Cardiac muscle cell (in vitro differentiated cells and primary cell): ENCODE measurements around the gene ATP8A1. TPM values are rescaled to one million over a fixed set of nuclear protein-coding genes. Genes with fewer than 3 reads are reported as not detected.

Source experiments
- DNase-seq, 2 donors: peaks; one replicate each; pipeline versions ENCODE4 v3.0.0 to v3.0.0-alpha.2; 2010 to 2017; ENCODE audit warnings: low read depth in 1 of 2, low spot score in 1 of 2
- H3K27ac ChIP-seq: fragments of 200-600 bp; sonication (generic); 2 replicates; pipeline ENCODE4 v1.5.1; 2016
- H3K27me3 ChIP-seq: fragments of 200-600 bp; sonication (generic); 2 replicates; pipeline ENCODE4 v1.6.0; 2016; ENCODE audit warnings: control low read depth
- H3K36me3 ChIP-seq: fragments of 200-600 bp; sonication (generic); 2 replicates; pipeline ENCODE4 v1.5.1; 2016; ENCODE audit warnings: control low read depth
- H3K4me1 ChIP-seq: fragments of 200-600 bp; sonication (generic); 2 replicates; pipeline ENCODE4 v1.8.1; 2017; ENCODE audit warnings: low read depth, mild to moderate bottlenecking, mixed run types
- H3K4me3 ChIP-seq: fragments of 200-600 bp; sonication (generic); 2 replicates; pipeline ENCODE4 v1.5.1; 2016; ENCODE audit warnings: mild to moderate bottlenecking
- H3K9me3 ChIP-seq: fragments of 200-600 bp; sonication (generic); 2 replicates; pipeline ENCODE4 v1.5.1; 2017; ENCODE audit warnings: low read depth, mild to moderate bottlenecking, control low read depth
- CTCF ChIP-seq: IDR thresholded peaks from 2 replicates; pipeline ENCODE4 v1.5.1; 2012; ENCODE audit warnings: low read depth, mild to moderate bottlenecking, low read length
- polyA plus RNA-seq: library from polyadenylated mRNA; unstranded; fragments of >200 nt; fragmentation: Nextera tagmentation; extraction: Ambion mirVana; gene quantifications from 2 replicates; pipeline ENCODE4 v1.2.1, GENCODE V29; 2016
- total RNA-seq: library from RNA; depleted of rRNA; stranded (reverse); fragments of >200 nt; gene quantifications from 2 replicates; pipeline ENCODE4 v1.2.3, GENCODE V29; 2016

The ATP8A1 gene
- total and polyA plus RNA-seq, 2 experiments from 2014 or later: 5.0 to 22.7 TPM

DNA sequence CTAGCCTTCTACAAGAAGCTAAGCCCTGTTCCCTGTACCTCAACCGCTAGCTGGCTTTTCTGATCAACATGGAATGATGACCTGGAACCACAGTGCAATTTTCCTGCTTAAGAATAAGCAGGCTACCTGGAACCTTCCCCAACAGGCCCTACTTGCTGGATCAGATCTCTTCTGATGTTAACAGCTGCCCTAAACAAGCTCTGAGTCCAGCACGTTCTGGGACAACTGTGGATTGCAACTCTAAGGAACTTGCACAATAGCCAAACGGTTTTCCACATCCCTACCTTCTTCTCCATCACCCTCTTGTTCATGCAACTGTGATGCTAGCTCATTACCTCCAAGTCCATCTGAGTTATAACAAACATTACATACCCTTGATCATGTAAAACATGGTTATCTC lies 19.8 kb downstream of the ATP8A1 start:
- no peak for DNase-seq
- peaks cover 4% of the 10 kb centered on the region for H3K4me1 ChIP-seq
- no peaks in the 10 kb centered on the region for H3K36me3 ChIP-seq
- H3K27ac ChIP-seq: no peak overlapping the region
- TF ChIP-seq CTCF: no peak
- H3K27me3 ChIP-seq: no peaks in the 10 kb centered on the region
- H3K4me3 ChIP-seq: no peak overlapping the region
- no peaks in the 10 kb centered on the region for H3K9me3 ChIP-seq

DNA sequence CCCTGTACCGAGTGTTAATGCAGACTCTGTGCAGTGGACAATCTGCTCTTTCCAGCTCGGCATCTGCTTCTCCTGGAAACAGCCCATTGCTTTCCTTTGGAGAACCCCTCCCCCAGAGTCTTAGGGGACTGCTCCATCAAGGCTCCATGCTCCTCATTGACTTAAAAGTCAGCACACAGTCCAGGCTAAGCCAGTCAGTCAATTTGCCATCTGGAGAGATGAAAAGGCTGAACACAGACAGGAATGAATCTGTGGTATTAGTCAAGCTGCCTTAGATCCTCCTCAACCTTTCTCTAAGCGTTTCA lies 20.3 kb downstream of the ATP8A1 start:
- TF ChIP-seq CTCF: no peak
- Histone ChIP-seq H3K9me3 (no peaks in the 10 kb centered on the region), H3K27ac (no peak overlapping the region), H3K4me1 (peaks cover 4% of the 10 kb centered on the region), H3K27me3 (no peaks in the 10 kb centered on the region), H3K36me3 (no peaks in the 10 kb centered on the region), H3K4me3 (no peak overlapping the region)
- no peak for DNase-seq

DNA sequence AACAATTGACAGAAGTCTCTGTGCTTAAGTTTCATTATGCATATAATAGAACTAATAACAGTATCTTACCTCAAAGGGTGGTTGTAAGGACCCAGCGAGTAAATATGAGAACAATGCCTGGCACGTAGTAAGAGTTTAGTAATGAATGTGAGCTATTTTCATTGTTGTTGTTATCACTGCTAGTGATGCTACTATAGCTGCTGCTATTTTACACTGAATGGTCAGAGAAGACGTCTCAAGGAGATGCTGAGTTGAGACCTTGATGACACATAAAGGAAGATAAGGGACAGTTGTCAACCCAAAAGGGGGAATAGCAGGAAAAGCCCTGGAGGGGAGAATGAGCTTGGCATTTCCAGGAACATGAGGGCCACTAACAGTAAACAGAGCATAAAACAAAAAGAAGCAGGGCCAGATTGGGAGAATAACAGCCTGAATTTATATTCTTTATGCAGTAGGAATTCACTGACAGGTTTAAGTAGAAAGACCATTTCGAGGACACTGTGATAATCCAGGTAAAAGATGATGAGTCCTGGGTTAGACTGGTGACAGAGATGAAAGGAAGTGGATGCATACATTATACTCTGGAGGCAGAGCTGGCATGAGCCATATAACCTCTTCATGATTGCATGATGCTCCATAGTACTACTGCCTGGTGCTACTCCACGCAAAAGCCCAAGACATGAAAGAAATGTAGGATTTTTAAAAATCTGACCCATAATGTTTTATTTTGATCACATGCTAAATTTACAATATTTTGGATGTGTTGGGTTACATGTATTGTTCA lies 23.1 kb downstream of the ATP8A1 start:
- Histone ChIP-seq H3K27me3 (no peaks in the 10 kb centered on the region), H3K36me3 (no peaks in the 10 kb centered on the region), H3K27ac (no peak overlapping the region), H3K4me1 (peaks cover under 1% of the 10 kb centered on the region), H3K9me3 (no peaks in the 10 kb centered on the region), H3K4me3 (no peak overlapping the region)
- no peak for TF ChIP-seq CTCF
- no peak for DNase-seq

DNA sequence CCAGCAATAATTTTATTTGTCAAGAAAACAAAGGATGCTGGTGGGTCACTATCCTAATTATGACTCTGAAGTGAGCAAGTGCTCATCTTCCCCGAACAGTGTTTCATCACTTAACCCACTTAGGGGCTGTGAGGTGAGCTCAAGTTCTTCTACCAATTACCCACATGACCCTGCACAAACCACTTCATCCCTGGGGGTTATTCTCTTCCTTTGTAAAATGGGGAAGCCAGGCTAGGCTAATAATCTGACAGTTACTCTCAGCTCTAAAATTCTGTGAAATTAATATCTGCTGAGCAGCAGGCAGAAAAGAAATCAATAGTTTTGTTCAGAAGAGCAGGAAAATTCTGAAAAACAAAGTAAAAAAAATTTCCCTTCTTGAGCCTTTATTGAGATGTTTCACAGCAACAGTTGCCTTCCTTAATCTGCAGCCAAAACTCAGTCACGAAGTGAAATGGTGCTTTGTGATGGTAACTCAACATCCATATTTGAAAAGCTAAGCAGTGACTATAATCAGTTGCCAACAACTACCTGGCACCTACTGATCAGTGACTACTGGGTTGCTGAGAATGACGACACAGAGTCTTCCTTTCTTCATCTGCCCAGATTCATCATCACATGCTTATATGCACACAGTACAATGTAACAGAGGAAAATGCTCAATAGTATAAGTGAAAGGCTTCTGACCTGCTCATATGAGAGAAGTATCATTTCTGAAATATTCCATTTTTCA lies 24.1 kb downstream of the ATP8A1 start:
- no peaks in the 10 kb centered on the region for H3K27me3 ChIP-seq
- H3K4me3 ChIP-seq: no peak overlapping the region
- no peak overlapping the region for H3K27ac ChIP-seq
- H3K9me3 ChIP-seq: no peaks in the 10 kb centered on the region
- DNase-seq: no peak
- H3K4me1 ChIP-seq: no peaks in the 10 kb centered on the region
- H3K36me3 ChIP-seq: no peaks in the 10 kb centered on the region
- TF ChIP-seq CTCF: no peak

GRCh38 chr4:42630908-42631307 lies 26.0 kb downstream of the ATP8A1 start:
- Histone ChIP-seq H3K27ac (no peak overlapping the region), H3K4me3 (no peak overlapping the region), H3K4me1 (no peaks in the 10 kb centered on the region), H3K36me3 (no peaks in the 10 kb centered on the region), H3K9me3 (no peaks in the 10 kb centered on the region), H3K27me3 (no peaks in the 10 kb centered on the region)
- DNase-seq: no peak
- no peak for TF ChIP-seq CTCF
